ENCODE data around the gene HS3ST5.
"Not testable (repeated sequence)": the region's sequence is repeated elsewhere in the genome, so short reads cannot be mapped to it uniquely, and the experiment has no call there.

Gene HS3ST5

GRCh38 chr6:114272582-114272981, 70.2 kb downstream of the HS3ST5 start:
- no peak for DNase-seq

GRCh38 chr6:114271405-114271804, 71.4 kb downstream of the HS3ST5 start:
- DNase-seq: no peak

DNA sequence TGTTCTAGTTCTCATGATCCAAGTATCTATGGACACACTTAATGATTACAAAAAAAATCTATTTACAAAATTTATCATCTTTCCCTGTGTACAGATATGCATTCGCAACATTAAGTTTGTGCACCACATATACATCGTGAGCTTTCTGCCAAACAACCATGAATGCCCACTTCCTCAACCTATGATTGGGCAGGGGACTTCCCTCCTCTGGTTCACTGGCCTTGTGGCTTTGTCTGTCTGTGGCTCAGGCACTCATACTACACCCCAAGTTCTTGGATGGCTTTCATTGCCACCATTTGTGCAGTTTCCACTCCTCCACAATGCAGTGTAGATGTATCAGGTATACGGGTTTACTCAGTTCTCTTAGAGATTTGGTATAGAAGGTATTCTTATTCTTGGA, 74.9 kb downstream of the HS3ST5 start:
- no peak for DNase-seq

GRCh38 chr6:114260810-114261209, 82.0 kb downstream of the HS3ST5 start:
- DNase-seq: no peak

DNA sequence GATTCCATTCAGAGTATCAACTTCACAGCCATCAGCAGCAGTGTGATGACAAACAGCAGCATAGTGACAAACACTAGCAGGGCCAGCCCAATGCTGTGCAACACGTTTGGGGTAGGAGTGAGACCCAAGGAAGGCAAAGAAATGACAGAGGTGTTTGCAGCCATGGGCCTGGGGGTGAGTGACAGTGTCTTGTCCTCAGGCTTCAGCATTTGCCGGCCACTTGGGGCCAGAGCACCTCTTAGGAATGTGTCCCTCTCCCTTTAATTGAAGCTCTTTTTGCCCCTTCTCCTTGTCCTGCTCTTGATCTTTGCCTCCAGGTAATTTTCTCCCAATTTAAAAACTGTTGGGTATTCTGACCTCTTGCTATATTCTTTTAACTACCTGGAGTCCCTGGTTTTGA, 84.4 kb downstream of the HS3ST5 start:
- DNase-seq: no peak

DNA sequence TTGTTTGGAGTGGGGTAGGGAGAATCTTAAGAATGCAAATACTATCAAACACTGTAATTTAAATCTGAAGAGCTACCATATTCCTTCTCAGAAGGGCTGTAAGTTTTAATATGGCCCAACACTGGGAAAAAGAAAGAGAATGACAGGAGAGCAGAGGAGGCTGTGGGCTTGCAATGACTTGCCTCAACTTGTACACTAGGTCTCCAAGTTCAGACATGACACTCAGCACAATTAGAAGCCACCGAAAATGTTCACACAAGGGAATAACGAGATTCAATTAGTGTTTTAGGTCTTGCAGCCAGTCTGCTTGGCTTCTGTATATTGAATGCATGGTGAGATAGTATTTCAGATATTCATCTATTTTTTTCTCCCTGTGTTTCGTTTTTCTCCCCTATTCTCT, 89.4 kb downstream of the HS3ST5 start:
- DNase-seq: no peak

DNA sequence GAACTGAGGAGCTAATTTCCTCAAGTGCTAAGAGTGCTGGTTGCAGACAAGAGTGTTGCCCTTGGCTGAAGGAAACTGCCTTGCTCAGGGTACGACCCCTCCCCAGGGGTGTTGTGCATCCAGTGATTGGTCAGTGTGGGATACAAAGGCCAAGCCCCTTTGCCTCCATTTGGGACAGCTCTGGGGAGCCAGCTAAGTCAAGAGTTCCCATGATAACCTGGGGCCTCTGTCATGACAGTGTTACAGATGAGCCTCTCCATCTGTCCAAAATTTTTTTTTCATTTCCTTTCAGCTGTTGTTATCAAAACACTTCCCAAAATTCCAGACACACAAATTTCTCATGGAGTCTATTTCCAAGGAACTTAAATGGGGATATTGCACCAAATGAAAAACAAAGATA, 93.3 kb downstream of the HS3ST5 start:
- DNase-seq: no peak

DNA sequence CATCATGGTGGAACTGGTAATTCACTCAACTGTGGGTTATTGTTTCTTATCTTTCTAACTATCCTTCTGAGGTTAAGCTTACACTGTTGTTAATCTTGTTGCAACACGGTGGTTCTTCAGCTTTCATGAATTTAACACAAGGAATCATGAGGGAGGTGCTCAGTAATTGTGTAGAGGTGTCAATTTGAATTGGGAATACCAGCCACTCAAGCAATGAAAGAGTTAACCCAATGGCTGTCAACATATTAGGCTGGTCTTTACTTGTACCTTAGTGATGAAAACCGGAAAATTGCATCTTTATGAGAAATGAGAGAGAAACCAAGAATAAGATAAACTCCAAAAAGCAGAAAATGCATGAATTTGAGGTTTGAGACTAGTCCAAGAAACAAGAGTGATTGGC, 95.7 kb downstream of the HS3ST5 start:
- DNase-seq: no peak

DNA sequence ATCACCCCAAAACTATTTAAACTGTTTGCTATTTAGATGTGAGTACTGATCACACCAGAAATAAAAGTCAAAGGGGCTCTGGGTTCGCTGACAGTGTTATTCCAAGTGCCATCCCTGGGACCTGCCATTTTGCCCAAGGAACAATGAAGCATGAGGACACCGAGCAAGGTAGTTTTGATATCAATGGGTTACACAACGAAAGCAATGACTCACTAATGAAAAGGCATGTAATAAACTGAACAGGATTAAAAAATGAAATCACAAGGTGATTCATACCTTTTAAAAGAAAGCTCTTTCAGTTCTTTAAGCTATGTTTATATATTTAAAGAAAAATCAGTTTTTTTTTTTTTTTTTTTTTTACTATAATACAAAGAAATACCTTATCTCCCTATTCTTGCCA, 102.0 kb downstream of the HS3ST5 start:
- no peak for DNase-seq

DNA sequence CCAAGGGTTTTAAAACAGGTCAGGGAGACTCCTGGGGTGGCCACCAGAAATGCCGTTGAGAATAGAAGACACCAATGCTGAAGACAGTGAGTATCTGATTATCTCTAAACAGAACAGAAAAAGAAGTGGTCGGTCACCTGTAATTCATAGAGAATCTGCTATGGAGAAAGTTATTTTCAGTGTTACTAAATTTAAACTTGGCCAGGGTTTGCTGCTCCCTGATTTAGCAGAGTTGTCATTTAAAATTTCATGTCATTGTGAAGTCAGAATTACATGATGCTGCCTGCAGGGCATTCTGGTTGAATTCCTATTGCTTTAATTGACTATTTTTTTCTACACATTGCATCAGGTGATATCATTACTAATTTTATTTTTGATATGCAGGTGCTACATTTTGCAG, 114.1 kb downstream of the HS3ST5 start:
- DNase-seq: no peak

- no peak for DNase-seq
Observed at GRCh38 chr6:114227944-114228468, 114.8 kb downstream of the HS3ST5 start.

DNA sequence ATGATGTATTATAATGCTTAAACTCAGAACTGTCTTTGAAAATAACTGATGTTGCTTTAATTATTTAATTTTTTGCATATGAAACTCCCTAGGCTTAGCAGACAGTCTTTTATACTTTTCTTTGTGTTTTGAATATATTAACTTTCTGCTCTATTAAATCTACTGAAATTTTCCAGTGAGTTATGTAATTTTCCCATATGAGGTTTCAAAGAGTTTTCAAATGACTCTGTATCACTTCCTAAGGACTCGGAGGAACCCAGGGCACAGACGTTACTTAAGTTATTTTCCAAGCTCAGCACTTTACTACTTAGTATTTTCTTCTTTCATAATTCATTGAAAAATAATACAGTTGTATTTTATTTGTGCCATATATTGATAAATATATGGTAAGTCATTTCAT, 122.6 kb downstream of the HS3ST5 start:
- DNase-seq: no peak

DNA sequence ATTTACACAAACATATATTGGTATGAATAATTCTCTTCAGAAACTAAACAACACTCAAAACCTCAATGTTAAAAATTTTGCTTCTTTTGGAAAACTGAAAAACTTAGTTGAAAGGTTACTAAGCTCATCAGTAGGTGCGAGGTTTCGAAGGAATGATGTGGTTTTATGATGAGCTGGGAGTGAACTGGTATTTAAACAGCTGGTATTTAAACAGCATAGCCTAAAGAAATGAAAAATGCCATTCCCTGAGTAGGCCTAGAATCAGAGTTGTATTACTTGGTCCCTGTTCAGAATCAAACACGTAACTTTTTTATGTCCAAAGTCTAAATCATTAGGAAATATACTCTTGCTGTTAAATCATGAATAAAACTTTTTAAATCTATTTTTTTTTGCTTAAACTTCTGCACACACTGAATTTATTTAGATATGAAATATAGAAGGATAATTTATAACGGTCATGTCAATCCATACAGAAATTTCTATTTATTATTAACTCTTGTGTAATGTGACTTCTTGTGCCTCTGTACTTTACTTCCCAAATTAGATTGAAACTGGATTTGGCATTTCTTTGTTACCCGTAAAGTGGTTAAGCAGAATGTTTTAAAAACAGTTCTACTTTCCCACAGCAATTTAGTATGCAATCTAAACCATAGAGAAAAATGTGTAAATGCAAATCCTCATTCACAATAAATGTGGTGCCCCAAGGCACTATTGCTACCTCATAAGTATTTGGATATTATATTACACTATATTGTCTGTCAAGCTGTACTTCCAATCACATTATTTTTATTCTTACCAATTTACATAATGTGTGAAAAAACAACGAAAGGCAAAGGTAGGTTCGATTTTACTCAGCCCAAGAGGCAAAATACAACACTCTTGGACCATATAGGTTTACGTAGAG, 124.1 kb downstream of the HS3ST5 start:
- DNase-seq: no peak

- DNase-seq: not testable (repeated sequence)
Observed at GRCh38 chr6:114217996-114218395, 124.8 kb downstream of the HS3ST5 start.

- no peak for DNase-seq
Observed at GRCh38 chr6:114216789-114217467, 125.9 kb downstream of the HS3ST5 start.

DNA sequence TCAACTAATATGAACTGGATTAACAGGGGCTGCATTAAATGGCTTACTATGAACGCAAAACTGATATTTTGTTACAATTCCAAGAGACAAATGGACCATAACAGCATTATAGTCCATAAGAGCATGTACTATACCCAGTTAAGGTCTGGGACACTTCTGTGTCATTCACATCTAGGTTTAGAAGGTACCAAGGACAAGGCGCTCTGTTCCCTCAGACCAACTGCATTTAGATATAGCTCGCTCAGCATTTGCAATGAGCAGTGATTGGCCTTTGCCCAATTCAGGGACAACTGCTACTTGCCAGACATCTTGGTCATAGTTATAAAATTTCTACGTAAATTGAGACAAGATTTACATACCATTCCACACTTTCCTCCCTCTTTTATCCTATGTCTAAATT, 132.4 kb downstream of the HS3ST5 start:
- DNase-seq: no peak

GRCh38 chr6:114203460-114203859, 139.4 kb downstream of the HS3ST5 start:
- DNase-seq: no peak

DNA sequence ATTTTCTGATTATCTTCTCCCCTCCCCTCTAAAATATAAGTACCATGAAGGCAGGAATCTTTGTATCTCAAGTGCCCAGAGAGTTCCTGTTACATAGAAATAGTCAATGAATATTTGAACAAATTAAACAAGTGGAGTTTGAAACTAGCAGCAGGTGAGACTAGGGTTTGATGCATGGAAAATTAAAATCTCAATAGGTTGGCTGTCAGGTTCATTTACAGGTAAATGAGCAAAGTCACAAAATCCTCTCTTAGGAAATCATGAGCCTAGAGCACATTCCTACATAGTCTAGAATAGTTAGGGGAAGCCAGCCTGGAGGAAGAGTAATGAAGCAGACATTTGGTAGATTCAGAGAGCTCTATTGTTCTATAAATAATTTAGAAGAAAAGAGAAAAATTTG, 140.4 kb downstream of the HS3ST5 start:
- DNase-seq: no peak

GRCh38 chr6:114200891-114201290, 141.9 kb downstream of the HS3ST5 start:
- no peak for DNase-seq

DNA sequence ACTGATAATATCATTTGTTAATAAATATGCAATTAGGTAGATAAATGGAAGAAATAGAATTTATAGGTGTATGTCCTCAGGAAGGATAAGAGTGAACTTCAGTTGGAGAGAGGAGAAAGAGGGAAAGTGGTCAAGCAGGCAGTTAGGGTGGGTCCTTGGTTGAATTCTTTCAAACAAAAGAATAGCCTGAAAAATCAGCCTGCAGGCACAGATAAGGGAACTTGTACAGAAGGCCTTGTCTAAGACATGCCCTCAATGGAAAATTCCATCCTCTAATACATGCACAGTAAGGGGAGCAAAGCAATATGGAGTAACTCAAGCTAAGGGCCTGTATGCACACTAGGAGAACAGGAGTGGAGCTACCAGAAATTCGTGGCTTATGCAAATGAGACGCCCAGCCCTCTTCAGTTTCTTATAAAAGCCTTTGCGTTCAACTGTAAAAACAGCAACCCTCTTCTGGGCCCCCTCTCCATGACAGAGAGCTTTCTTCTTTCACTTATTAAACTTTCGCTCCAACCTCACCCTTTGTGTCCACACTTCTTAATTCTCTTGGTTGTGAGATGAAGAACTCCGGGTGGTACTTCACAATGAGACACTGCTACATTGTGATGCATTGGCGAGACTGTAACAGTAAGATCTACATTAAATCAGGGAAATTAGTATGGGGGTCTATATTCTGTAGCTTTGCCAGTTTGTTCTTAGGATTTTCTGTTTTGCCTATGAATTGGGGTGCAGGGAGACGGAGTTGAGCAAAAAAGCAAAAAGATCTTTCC, 147.0 kb downstream of the HS3ST5 start:
- DNase-seq: no peak

DNA sequence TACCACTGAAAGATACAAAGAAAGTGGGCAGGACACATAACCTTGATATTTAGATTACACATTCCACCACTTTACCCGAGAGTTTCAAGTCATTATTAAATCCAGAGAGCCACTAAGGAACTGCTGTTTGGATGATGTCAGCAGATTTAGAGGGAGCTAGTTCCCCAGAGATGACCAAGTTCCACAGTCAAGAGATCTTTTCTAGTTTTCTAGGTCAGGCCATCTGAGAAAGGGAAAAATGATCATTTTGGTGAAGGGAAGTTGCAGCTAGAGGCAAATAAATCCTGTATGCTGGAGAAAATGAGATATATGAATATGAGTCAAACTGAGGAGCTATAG, 147.8 kb downstream of the HS3ST5 start:
- no peak for DNase-seq

DNA sequence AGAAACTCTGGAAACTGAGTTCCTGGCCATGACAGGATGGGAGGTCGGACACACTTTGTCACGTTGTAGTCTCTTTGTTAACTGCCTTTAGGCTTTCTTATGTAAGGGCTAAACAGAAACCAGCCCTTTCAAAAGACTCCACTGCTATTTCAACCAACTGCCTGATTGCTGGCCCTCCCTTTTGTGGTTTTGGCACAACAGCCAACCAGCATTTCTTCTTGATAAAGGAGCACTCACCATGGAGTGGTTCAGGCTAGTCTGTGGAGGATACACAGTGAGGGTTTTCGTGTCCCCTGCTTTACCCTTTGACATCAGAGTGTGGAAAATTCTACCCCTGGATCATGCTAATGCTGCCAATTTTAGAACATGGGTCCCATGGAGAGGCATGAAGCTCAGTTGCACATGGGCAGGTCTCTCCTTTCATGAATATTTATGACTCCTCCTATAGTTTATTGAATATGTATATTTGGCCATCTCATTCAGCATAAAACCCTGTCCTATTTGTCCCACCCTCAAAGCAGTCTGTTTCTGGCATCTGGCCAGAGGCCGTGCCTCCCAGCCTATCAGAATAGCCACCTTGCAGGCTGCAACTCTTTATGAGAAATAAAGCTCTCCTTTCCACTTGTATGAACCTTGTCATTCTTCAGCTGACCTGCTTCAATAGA, 148.3 kb downstream of the HS3ST5 start:
- DNase-seq: no peak

GRCh38 chr6:114187563-114187962, 155.3 kb downstream of the HS3ST5 start:
- no peak for DNase-seq

Measured in retina (tissue), 1 donor.